SK-N-SH (cell line): Measurements from ENCODE around the gene MC2R. TPM values are rescaled to one million over a fixed set of nuclear protein-coding genes. Genes with fewer than 3 reads are reported as not detected.

Experiments
- CTCF ChIA-PET: fragments of 300-600, 350-600 bp; formaldehyde crosslinking; extraction: SDS; loops from one replicate; lab custom pipeline; 2021; lab: Yijun Ruan, JAX
- POLR2A ChIA-PET: fragments of 350-600 bp; sonication (Branson Sonifier 250); formaldehyde crosslinking; extraction: SDS; loops from one replicate; lab custom pipeline; 2020; ENCODE audit warnings: antibody characterized with exemption, inconsistent platforms; lab: Yijun Ruan, JAX
- DNase-seq: peaks from one replicate; pipeline ENCODE4 v3.0.0; 2012
- H2AFZ ChIP-seq: fragments of 200-600 bp; sonication (generic); 2 replicates; pipeline ENCODE4 v1.8.1; 2016; ENCODE audit warnings: antibody characterized with exemption, mild to moderate bottlenecking, low read depth
- H3F3A ChIP-seq: fragments of 200-600 bp; sonication (generic); replicated peaks from 2 replicates; pipeline ENCODE3; 2016; ENCODE audit warnings: antibody characterized with exemption, mild to moderate bottlenecking; ENCODE audit not compliant: insufficient read depth
- H3K27ac ChIP-seq, 2 experiments: fragments of 200-500 bp in 1 of 2; fragments of 200-600 bp in 1 of 2; sonication (Bioruptor generic) in 1 of 2; sonication (generic), shearing (Covaris generic) in 1 of 2; 2 replicates each; pipeline versions ENCODE4 v1.5.1 to v1.6.1; 2014 to 2016; ENCODE audit warnings: low read depth in 2 of 2, inconsistent platforms in 1 of 2, low read length in 1 of 2, mild to moderate bottlenecking in 1 of 2, mixed read lengths in 1 of 2
- H3K27me3 ChIP-seq: fragments of 200-600 bp; sonication (generic), shearing (Covaris generic); 2 replicates; pipeline ENCODE4 v1.6.1; 2016; ENCODE audit warnings: mixed run types; ENCODE audit not compliant: insufficient read depth
- H3K36me3 ChIP-seq, 2 experiments: fragments of 200-500 bp in 1 of 2; fragments of 200-600 bp in 1 of 2; sonication (Bioruptor generic) in 1 of 2; sonication (generic) in 1 of 2; replicated peaks in 1 of 2; 2 replicates each; pipeline versions ENCODE3 to v1.5.1; 2014 to 2016; ENCODE audit warnings: low read length in 1 of 2, mild to moderate bottlenecking in 1 of 2; ENCODE audit not compliant: insufficient read depth in 2 of 2, control insufficient read depth in 1 of 2
- H3K4me1 ChIP-seq, 2 experiments: fragments of 200-500 bp in 1 of 2; fragments of 200-600 bp in 1 of 2; sonication (Bioruptor generic) in 1 of 2; sonication (generic), shearing (Covaris generic) in 1 of 2; 2 replicates each; pipeline versions ENCODE4 v1.5.1 to v1.6.1; 2014 to 2016; ENCODE audit warnings: low read depth in 1 of 2, low read length in 1 of 2, mixed run types in 1 of 2; ENCODE audit not compliant: insufficient read depth in 2 of 2, control insufficient read depth in 1 of 2
- H3K4me2 ChIP-seq: fragments of 200-600 bp; sonication (generic), shearing (Covaris generic); 2 replicates; pipeline ENCODE4 v1.6.1; 2017; ENCODE audit warnings: mixed run types
- H3K4me3 ChIP-seq, 2 experiments: fragments of 200-500 bp in 1 of 2; fragments of 200-600 bp in 1 of 2; sonication (Bioruptor generic) in 1 of 2; sonication (generic), shearing (Covaris generic) in 1 of 2; 2 replicates each; pipeline versions ENCODE4 v1.5.1 to v1.8.1; 2014 to 2016; ENCODE audit warnings: low read depth in 2 of 2, inconsistent platforms in 1 of 2, low read length in 1 of 2, mild to moderate bottlenecking in 1 of 2, mixed read lengths in 1 of 2, moderate library complexity in 1 of 2
- H3K79me2 ChIP-seq: fragments of 200-600 bp; sonication (generic); 2 replicates; pipeline ENCODE4 v1.8.1; 2017; ENCODE audit warnings: mild to moderate bottlenecking; ENCODE audit not compliant: insufficient read depth
- H3K9ac ChIP-seq: fragments of 200-600 bp; sonication (generic); 2 replicates; pipeline ENCODE4 v1.6.1; 2017; ENCODE audit warnings: mixed run types
- H3K9me2 ChIP-seq: fragments of 200-600 bp; sonication (generic); 2 replicates; pipeline ENCODE4 v1.6.1; 2017; ENCODE audit warnings: mixed run types
- H3K9me3 ChIP-seq: fragments of 200-600 bp; sonication (generic); 2 replicates; pipeline ENCODE4 v1.6.1; 2017; ENCODE audit warnings: mixed run types, mild to moderate bottlenecking, moderate library complexity
- H4K20me1 ChIP-seq: fragments of 200-600 bp; sonication (generic); 2 replicates; pipeline ENCODE4 v1.6.1; 2017; ENCODE audit warnings: mild to moderate bottlenecking, mixed run types; ENCODE audit not compliant: insufficient read depth
- CHD2 ChIP-seq: fragments of 150-350 bp; IDR thresholded peaks from 2 replicates; pipeline ENCODE4 v1.6.1; 2018; ENCODE audit warnings: low read length; ENCODE audit not compliant: partially characterized antibody
- FOXM1 ChIP-seq: IDR thresholded peaks from 2 replicates; pipeline ENCODE4 v1.4.0; 2012; ENCODE audit warnings: low read depth, mild to moderate bottlenecking
- GABPA ChIP-seq: IDR thresholded peaks from 2 replicates; pipeline ENCODE4 v1.4.0; 2012; ENCODE audit warnings: low read depth, mild to moderate bottlenecking
- JUND ChIP-seq: IDR thresholded peaks from 2 replicates; pipeline ENCODE4 v1.4.0; 2012
- MXI1 ChIP-seq: IDR thresholded peaks from 2 replicates; pipeline ENCODE4 v1.6.1; 2012; ENCODE audit warnings: mild to moderate bottlenecking, low read depth, low read length, improper control_type of control experiment
- NRF1 ChIP-seq: IDR thresholded peaks from 2 replicates; pipeline ENCODE4 v1.6.1; 2012; ENCODE audit warnings: low read depth, mild to moderate bottlenecking, low read length
- RCOR1 ChIP-seq: fragments of 150-350 bp; IDR thresholded peaks from 2 replicates; pipeline ENCODE4 v1.6.1; 2017; ENCODE audit warnings: antibody characterized with exemption, low read length
- SIN3A ChIP-seq: IDR thresholded peaks from 2 replicates; pipeline ENCODE4 v1.6.1; 2012; ENCODE audit warnings: low read depth, mild to moderate bottlenecking, low read length, moderate library complexity, borderline replicate concordance
- SMC3 ChIP-seq: IDR thresholded peaks from 2 replicates; pipeline ENCODE4 v1.6.1; 2012; ENCODE audit warnings: low read depth, low read length, improper control_type of control experiment
- TCF12 ChIP-seq: IDR thresholded peaks from 2 replicates; pipeline ENCODE4 v1.4.0; 2012
- TEAD4 ChIP-seq: IDR thresholded peaks from 2 replicates; pipeline ENCODE4 v1.4.0; 2012; ENCODE audit warnings: mild to moderate bottlenecking, borderline replicate concordance; ENCODE audit not compliant: insufficient read depth
- WGBS: methylation state at CpG from one replicate; pipeline ENCODE4 v1.1.6; 2017; ENCODE audit warnings: low lambda C conversion rate; 5-methylcytosine and 5-hydroxymethylcytosine counted together
- polyA plus RNA-seq, 3 experiments: library from polyadenylated mRNA; depleted of rRNA; stranded (reverse); fragments of >200 nt; gene quantifications; 2 replicates each; pipeline ENCODE4 v1.2.3, GENCODE V29; 2012
- TF ChIP-seq, protein P1 (sequence below): IDR thresholded peaks from 2 replicates; pipeline ENCODE4; 2012
- TF ChIP-seq, protein P2 (sequence below): fragments of 150-350 bp; IDR thresholded peaks from 2 replicates; pipeline ENCODE4 v1.6.1; 2017; ENCODE audit warnings: antibody characterized with exemption, low read length, low read depth, borderline replicate concordance
- TF ChIP-seq, protein P3 (sequence below): IDR thresholded peaks from 2 replicates; pipeline ENCODE4 v1.6.1; 2012; ENCODE audit warnings: mild to moderate bottlenecking, low read depth, low read length, moderate library complexity
- TF ChIP-seq, protein P4 (sequence below): fragments of 200-600 bp; sonication (generic); IDR thresholded peaks from 2 replicates; pipeline ENCODE4 v1.6.1; 2017; ENCODE audit warnings: antibody characterized with exemption, mild to moderate bottlenecking, moderate library complexity
- TF ChIP-seq, protein P5 (sequence below): IDR thresholded peaks from 2 replicates; pipeline ENCODE4 v1.4.0; 2012; ENCODE audit warnings: low read depth, borderline replicate concordance

Gene MC2R
- polyA plus RNA-seq, 1 of the 3 experiments (the other 2 are of a cell fraction) = not detected

DNA sequence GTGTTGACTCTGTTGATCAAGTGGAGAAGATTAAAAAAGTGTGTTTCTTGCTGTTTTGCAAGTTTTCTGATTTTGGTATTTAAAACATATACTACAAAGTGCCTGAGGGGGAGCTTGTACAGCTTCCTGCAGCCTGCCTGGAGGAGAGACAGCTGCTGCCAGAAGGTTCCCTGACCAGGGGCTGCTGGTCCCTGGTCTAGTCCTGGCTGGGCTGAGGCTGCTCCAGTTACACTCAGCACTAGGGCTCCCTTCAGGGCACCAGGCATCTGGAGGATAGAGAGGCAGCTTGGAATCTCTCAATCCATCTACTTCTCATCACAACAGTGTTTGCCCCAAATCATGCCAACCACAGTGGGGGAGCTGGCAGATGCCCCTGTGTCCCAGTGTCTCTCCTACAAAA lies 4.8 kb downstream of the MC2R start:
- Histone ChIP-seq H4K20me1 (no peaks in the 10 kb centered on the region), H3K79me2 (no peaks in the 10 kb centered on the region), H3K9me2 (no peaks in the 10 kb centered on the region), H3K27ac (no peak overlapping the region), H3K27me3 (peaks cover 36% of the 10 kb centered on the region; the same call in 1 of the 2 replicates), H3K4me3 (no peak overlapping the region), H3K9me3 (no peaks in the 10 kb centered on the region), H2AFZ (no peak overlapping the region), H3F3A (no peaks in the 10 kb centered on the region), H3K4me1 (no peaks in the 10 kb centered on the region), H3K36me3 (no peaks in the 10 kb centered on the region), H3K9ac (no peak overlapping the region), H3K4me2 (no peak overlapping the region)
- DNase-seq = no peak
- no peak for TF ChIP-seq FOXM1
- TF ChIP-seq SMC3 = no peak
- TF ChIP-seq NRF1 = no peak
- no peak for TF ChIP-seq GABPA
- TF ChIP-seq TEAD4 = no peak
- ChIA-PET CTCF (interaction anchor here (0.6 kb wide), 1 partner anchor 17 kb away, joined by 3 read pairs; no protein-coding TSS in a partner anchor), POLR2A (no interaction called here)

DNA sequence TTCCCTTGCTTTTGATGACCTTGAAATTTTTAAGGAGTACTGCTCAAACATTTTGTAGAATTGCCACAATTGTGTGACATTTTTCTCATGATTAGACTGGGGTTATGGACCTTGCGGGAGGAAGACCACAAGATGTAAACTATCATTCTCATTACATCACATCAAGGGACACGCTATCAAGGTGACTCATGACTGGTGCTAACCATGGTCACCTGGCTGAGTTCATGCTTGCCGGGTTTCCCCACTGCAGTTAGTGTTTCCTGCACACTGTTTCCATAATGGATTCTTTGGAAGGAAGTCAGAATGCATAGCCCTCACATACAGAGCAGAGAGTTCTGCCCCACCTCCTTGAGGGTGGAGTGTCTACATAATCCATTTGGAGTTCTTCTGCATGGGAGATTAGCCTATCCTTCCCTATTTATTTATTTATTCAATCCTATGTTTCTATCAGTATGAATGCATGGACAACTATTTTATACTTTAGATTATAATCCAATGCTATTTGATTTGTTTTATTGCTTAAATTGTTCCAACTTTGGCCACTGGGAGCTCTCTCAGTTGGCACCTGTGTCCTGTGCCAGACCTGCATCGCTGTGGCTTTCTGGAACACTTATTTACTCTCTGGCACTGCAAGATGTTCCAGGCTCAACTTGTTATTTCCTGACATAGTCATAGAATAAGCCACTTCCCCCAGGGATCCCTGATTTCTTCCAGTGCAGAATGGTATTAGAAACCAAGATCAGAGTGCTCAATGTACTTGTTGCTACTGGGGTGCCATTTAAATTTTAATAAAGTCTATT lies 6.0 kb downstream of the MC2R start:
- Histone ChIP-seq H3K9me2 (no peaks in the 10 kb centered on the region), H3K9me3 (no peaks in the 10 kb centered on the region), H3K27ac (no peak overlapping the region), H4K20me1 (no peaks in the 10 kb centered on the region), H3K4me1 (no peaks in the 10 kb centered on the region), H3F3A (no peaks in the 10 kb centered on the region), H3K36me3 (no peaks in the 10 kb centered on the region), H3K79me2 (no peaks in the 10 kb centered on the region), H3K9ac (no peak overlapping the region), H2AFZ (no peak overlapping the region), H3K4me2 (no peak overlapping the region), H3K4me3 (no peak overlapping the region), H3K27me3 (peaks cover 26% of the 10 kb centered on the region; the same call in 1 of the 2 replicates)
- TF ChIP-seq MXI1 (no peak), SIN3A (no peak), JUND (no peak), TCF12 (no peak), CHD2 (no peak), RCOR1 (no peak), NRF1 (no peak)
- TF ChIP-seq, protein P1, sequence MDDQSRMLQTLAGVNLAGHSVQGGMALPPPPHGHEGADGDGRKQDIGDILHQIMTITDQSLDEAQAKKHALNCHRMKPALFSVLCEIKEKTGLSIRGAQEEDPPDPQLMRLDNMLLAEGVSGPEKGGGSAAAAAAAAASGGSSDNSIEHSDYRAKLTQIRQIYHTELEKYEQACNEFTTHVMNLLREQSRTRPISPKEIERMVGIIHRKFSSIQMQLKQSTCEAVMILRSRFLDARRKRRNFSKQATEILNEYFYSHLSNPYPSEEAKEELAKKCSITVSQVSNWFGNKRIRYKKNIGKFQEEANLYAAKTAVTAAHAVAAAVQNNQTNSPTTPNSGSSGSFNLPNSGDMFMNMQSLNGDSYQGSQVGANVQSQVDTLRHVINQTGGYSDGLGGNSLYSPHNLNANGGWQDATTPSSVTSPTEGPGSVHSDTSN = no peak
- TF ChIP-seq, protein P2, sequence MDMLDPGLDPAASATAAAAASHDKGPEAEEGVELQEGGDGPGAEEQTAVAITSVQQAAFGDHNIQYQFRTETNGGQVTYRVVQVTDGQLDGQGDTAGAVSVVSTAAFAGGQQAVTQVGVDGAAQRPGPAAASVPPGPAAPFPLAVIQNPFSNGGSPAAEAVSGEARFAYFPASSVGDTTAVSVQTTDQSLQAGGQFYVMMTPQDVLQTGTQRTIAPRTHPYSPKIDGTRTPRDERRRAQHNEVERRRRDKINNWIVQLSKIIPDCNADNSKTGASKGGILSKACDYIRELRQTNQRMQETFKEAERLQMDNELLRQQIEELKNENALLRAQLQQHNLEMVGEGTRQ = no peak
- TF ChIP-seq, protein P3, sequence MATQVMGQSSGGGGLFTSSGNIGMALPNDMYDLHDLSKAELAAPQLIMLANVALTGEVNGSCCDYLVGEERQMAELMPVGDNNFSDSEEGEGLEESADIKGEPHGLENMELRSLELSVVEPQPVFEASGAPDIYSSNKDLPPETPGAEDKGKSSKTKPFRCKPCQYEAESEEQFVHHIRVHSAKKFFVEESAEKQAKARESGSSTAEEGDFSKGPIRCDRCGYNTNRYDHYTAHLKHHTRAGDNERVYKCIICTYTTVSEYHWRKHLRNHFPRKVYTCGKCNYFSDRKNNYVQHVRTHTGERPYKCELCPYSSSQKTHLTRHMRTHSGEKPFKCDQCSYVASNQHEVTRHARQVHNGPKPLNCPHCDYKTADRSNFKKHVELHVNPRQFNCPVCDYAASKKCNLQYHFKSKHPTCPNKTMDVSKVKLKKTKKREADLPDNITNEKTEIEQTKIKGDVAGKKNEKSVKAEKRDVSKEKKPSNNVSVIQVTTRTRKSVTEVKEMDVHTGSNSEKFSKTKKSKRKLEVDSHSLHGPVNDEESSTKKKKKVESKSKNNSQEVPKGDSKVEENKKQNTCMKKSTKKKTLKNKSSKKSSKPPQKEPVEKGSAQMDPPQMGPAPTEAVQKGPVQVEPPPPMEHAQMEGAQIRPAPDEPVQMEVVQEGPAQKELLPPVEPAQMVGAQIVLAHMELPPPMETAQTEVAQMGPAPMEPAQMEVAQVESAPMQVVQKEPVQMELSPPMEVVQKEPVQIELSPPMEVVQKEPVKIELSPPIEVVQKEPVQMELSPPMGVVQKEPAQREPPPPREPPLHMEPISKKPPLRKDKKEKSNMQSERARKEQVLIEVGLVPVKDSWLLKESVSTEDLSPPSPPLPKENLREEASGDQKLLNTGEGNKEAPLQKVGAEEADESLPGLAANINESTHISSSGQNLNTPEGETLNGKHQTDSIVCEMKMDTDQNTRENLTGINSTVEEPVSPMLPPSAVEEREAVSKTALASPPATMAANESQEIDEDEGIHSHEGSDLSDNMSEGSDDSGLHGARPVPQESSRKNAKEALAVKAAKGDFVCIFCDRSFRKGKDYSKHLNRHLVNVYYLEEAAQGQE = no peak
- TF ChIP-seq, protein P4, sequence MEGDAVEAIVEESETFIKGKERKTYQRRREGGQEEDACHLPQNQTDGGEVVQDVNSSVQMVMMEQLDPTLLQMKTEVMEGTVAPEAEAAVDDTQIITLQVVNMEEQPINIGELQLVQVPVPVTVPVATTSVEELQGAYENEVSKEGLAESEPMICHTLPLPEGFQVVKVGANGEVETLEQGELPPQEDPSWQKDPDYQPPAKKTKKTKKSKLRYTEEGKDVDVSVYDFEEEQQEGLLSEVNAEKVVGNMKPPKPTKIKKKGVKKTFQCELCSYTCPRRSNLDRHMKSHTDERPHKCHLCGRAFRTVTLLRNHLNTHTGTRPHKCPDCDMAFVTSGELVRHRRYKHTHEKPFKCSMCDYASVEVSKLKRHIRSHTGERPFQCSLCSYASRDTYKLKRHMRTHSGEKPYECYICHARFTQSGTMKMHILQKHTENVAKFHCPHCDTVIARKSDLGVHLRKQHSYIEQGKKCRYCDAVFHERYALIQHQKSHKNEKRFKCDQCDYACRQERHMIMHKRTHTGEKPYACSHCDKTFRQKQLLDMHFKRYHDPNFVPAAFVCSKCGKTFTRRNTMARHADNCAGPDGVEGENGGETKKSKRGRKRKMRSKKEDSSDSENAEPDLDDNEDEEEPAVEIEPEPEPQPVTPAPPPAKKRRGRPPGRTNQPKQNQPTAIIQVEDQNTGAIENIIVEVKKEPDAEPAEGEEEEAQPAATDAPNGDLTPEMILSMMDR = no peak
- TF ChIP-seq, protein P5, sequence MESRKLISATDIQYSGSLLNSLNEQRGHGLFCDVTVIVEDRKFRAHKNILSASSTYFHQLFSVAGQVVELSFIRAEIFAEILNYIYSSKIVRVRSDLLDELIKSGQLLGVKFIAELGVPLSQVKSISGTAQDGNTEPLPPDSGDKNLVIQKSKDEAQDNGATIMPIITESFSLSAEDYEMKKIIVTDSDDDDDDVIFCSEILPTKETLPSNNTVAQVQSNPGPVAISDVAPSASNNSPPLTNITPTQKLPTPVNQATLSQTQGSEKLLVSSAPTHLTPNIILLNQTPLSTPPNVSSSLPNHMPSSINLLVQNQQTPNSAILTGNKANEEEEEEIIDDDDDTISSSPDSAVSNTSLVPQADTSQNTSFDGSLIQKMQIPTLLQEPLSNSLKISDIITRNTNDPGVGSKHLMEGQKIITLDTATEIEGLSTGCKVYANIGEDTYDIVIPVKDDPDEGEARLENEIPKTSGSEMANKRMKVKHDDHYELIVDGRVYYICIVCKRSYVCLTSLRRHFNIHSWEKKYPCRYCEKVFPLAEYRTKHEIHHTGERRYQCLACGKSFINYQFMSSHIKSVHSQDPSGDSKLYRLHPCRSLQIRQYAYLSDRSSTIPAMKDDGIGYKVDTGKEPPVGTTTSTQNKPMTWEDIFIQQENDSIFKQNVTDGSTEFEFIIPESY = no peak
- 9% methylated on average over 4 of the region's 4 CpGs for WGBS
- ChIA-PET CTCF (no interaction called here), POLR2A (no interaction called here)
- DNase-seq = no peak
